ENCODE results near the gene DEFB126. TPM values are rescaled to one million over a fixed set of nuclear protein-coding genes. Genes with fewer than 3 reads are reported as not detected.

Gene DEFB126
- total and polyA plus RNA-seq, 2 of the 13 experiments (the other 11 are each of a cell fraction or from before 2014, with no cell fraction given) = not detected

- Histone ChIP-seq H3K9ac (ENCODE audit: insufficient read depth, low read depth, low read length) (no peak overlapping the region), H2AFZ (ENCODE audit: low read length) (no peak overlapping the region), H3K36me3 (replicated peaks in 1 of 2; ENCODE audit: control insufficient read depth in 1 of 2, insufficient read depth in 2 of 2, low read length in 2 of 2) (no peaks in the 10 kb centered on the region), H3K4me1 (ENCODE audit: insufficient read depth, low read length) (no peaks in the 10 kb centered on the region), H4K20me1 (ENCODE audit: insufficient read depth, low read length) (no peaks in the 10 kb centered on the region), H3K79me2 (ENCODE audit: insufficient read depth, low read length) (no peaks in the 10 kb centered on the region), H3K4me3 (replicated peaks in 1 of 3; ENCODE audit: insufficient read depth in 1 of 3, low read depth in 2 of 3, low read length in 3 of 3) (no peak overlapping the region), H3K27me3 (ENCODE audit: control insufficient read depth in 1 of 2, insufficient read depth in 2 of 2, low read length in 2 of 2) (peaks cover 0 to 29% of the 10 kb centered on the region in 2 experiments; a peak in 3 of 5 replicates), H3K4me2 (ENCODE audit: low read depth, low read length) (no peak overlapping the region), H3K9me3 (ENCODE audit: low read length) (no peaks in the 10 kb centered on the region), H3K27ac (ENCODE audit: extremely low read length, insufficient read depth, low read length) (no peak overlapping the region)
- ChIA-PET CTCF (ENCODE audit: low intra/inter-chr PET ratio, low total read pairs) (no interaction called here), POLR2A (no interaction called here)
- no peak for ATAC-seq
- no peak for TF ChIP-seq ZNF414 (CRISPR knock-in tag; IDR thresholded peaks at IDR 0.05)
- no peak for TF ChIP-seq HMGA1 (CRISPR knock-in tag; conservative IDR thresholded peaks at IDR 0.05)
- TF ChIP-seq IKZF4 (CRISPR knock-in tag; IDR thresholded peaks at IDR 0.05; ENCODE audit: borderline replicate concordance, low read depth, not compliant biosample characterization) = no peak
- no peak for TF ChIP-seq ZNF83 (CRISPR knock-in tag; IDR thresholded peaks at IDR 0.05; ENCODE audit: borderline replicate concordance)
- TF ChIP-seq ZNF704 (CRISPR knock-in tag; IDR thresholded peaks at IDR 0.05; ENCODE audit: borderline replicate concordance) = no peak
- no peak for TF ChIP-seq MAX (IDR thresholded peaks at IDR 0.05)
- no peak for TF ChIP-seq ELF3 (CRISPR knock-in tag; IDR thresholded peaks at IDR 0.05)
- TF ChIP-seq ZNF234 (CRISPR knock-in tag; conservative IDR thresholded peaks at IDR 0.05) = no peak
- no peak for TF ChIP-seq RAD51 (IDR thresholded peaks at IDR 0.05; ENCODE audit: borderline replicate concordance)
- TF ChIP-seq STAT5B (CRISPR knock-in tag; IDR thresholded peaks at IDR 0.05) = no peak
- no peak for TF ChIP-seq ZBTB44 (CRISPR knock-in tag; IDR thresholded peaks at IDR 0.05)
- in situ Hi-C loops (cut with HindIII; ENCODE audit: extremely low pct_ligation_motif_present, low pct_unique_long_range_greater_than_20kb) = no loop called here
- 9% methylated on average over 2 of the region's 2 CpGs for WGBS (ENCODE audit: low lambda C conversion rate)
- FAIRE-seq = no peak
- no peak for DNase-seq (ENCODE audit: low spot score)
- BruUV-seq (replicated peaks) = no TSS peak
- intact Hi-C loops (cut with micrococcal nuclease; ENCODE audit: unreplicated experiment) = no loop called here
Observed at GRCh38 chr20:145877-146276, 3.5 kb downstream of the DEFB126 start.

Data from HepG2 (cell line).